Fibroblast of lung (primary cell): ENCODE data around the gene PECR. TPM values are rescaled to one million over a fixed set of nuclear protein-coding genes. Genes with fewer than 3 reads are reported as not detected.

Source experiments
- DNase-seq, 2 donors: peaks; one replicate each; pipeline versions ENCODE4 v3.0.0 to v3.0.0-alpha.2; 2010; ENCODE audit warnings: low read depth in 2 of 2
- H2AFZ ChIP-seq: 2 replicates; pipeline ENCODE4 v1.5.1; 2012; ENCODE audit warnings: low read length, control low read depth, inconsistent platforms
- H3K27ac ChIP-seq: 2 replicates; pipeline ENCODE4 v1.5.1; 2011; ENCODE audit warnings: low read length, control low read depth; ENCODE audit not compliant: insufficient read depth
- H3K27me3 ChIP-seq: 2 replicates; pipeline ENCODE4 v1.5.1; 2011; ENCODE audit warnings: mild to moderate bottlenecking, low read length; ENCODE audit not compliant: control insufficient read depth, insufficient read depth
- H3K36me3 ChIP-seq: 2 replicates; pipeline ENCODE4 v1.5.1; 2011; ENCODE audit warnings: low read length; ENCODE audit not compliant: control insufficient read depth, insufficient read depth
- H3K4me1 ChIP-seq: 2 replicates; pipeline ENCODE4 v1.5.1; 2011; ENCODE audit warnings: low read length; ENCODE audit not compliant: control insufficient read depth, insufficient read depth; ENCODE audit errors: extremely low read depth
- H3K4me2 ChIP-seq: 2 replicates; pipeline ENCODE4 v1.5.1; 2011; ENCODE audit warnings: low read length, control low read depth; ENCODE audit not compliant: insufficient read depth; ENCODE audit errors: extremely low read depth
- H3K4me3 ChIP-seq, 4 experiments: fragments of 200-600 bp in 1 of 4; sonication (generic) in 1 of 4; replicated peaks in 1 of 4; 2 replicates each; pipeline ENCODE4 v1.5.1; 2011 to 2016; ENCODE audit warnings: low read length in 4 of 4, low read depth in 3 of 4, mild to moderate bottlenecking in 3 of 4, control low read depth in 2 of 4, inconsistent platforms in 1 of 4, mixed read lengths in 1 of 4; ENCODE audit not compliant: insufficient read depth in 1 of 4; ENCODE audit errors: control extremely low read depth in 1 of 4
- H3K79me2 ChIP-seq: 2 replicates; pipeline ENCODE4 v1.5.1; 2012; ENCODE audit warnings: mild to moderate bottlenecking, low read length, inconsistent platforms; ENCODE audit not compliant: control insufficient read depth, insufficient read depth
- H3K9ac ChIP-seq: 2 replicates; pipeline ENCODE4 v1.5.1; 2011; ENCODE audit warnings: mild to moderate bottlenecking, low read length, control low read depth; ENCODE audit not compliant: insufficient read depth
- H3K9me3 ChIP-seq: 2 replicates; pipeline ENCODE4 v1.5.1; 2012; ENCODE audit warnings: low read depth, low read length; ENCODE audit not compliant: control insufficient read depth, insufficient read depth
- H4K20me1 ChIP-seq: 2 replicates; pipeline ENCODE4 v1.5.1; 2011; ENCODE audit warnings: low read length; ENCODE audit not compliant: control insufficient read depth, insufficient read depth; ENCODE audit errors: extremely low read depth
- EZH2 ChIP-seq: IDR thresholded peaks from 2 replicates; pipeline ENCODE4 v1.5.1; 2012; ENCODE audit warnings: low read length, control low read depth, mild to moderate bottlenecking; ENCODE audit errors: missing control alignments
- polyA plus RNA-seq, 2 donors: library from polyadenylated mRNA; depleted of rRNA in 1 of 2; stranded (reverse) in 1 of 2; unstranded in 1 of 2; fragments of >200 nt; gene quantifications; 2 replicates each; pipeline ENCODE4 v1.2.1, GENCODE V29; 2011 to 2012; ENCODE audit warnings: missing spikeins in 1 of 2
- total RNA-seq: library from RNA; depleted of rRNA; stranded (reverse); fragments of >200 nt; gene quantifications from 2 replicates; pipeline ENCODE4 v1.2.1, GENCODE V29; 2014
- TF ChIP-seq, protein P1 (sequence below), 2 donors: IDR thresholded peaks in 1 of 2; conservative IDR thresholded peaks in 1 of 2; 1 replicate in 1 of 2; 2 replicates in 1 of 2; pipeline ENCODE4 v1.5.1; 2011 to 2012; ENCODE audit warnings: low read length in 2 of 2, control low read depth in 1 of 2, inconsistent platforms in 1 of 2, low read depth in 1 of 2, mild to moderate bottlenecking in 1 of 2

PECR gene
- total and polyA plus RNA-seq, 2 donors (not counting 1 experiment from before 2014, with no cell fraction given), result 11.7 to 19.3 TPM

DNA sequence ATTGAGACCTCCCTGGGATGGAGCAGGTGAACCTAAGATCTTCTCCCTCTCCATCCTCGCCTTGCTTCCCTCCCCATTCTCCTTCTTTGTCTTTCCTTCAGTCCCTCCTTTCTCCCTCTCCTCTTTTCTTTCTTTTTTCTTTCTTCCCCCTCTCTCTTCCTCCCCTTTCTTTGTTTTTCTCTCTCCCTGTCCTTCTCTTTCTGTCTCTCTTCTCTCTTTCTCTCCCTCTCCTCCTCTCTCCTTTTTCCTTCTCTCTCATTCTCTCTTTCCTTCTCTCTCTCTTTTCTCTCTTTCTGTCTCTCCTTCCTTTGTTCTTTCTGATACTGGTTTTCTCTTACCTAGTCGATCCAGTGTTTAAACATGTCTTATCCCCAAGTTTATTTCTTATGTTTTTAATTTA is 78.9 kb downstream of the PECR start:
- H3K4me2 ChIP-seq, result no peak overlapping the region
- no peak for TF ChIP-seq EZH2
- TF ChIP-seq, protein P1, sequence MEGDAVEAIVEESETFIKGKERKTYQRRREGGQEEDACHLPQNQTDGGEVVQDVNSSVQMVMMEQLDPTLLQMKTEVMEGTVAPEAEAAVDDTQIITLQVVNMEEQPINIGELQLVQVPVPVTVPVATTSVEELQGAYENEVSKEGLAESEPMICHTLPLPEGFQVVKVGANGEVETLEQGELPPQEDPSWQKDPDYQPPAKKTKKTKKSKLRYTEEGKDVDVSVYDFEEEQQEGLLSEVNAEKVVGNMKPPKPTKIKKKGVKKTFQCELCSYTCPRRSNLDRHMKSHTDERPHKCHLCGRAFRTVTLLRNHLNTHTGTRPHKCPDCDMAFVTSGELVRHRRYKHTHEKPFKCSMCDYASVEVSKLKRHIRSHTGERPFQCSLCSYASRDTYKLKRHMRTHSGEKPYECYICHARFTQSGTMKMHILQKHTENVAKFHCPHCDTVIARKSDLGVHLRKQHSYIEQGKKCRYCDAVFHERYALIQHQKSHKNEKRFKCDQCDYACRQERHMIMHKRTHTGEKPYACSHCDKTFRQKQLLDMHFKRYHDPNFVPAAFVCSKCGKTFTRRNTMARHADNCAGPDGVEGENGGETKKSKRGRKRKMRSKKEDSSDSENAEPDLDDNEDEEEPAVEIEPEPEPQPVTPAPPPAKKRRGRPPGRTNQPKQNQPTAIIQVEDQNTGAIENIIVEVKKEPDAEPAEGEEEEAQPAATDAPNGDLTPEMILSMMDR (conservative IDR thresholded peaks at IDR 0.05 in 1 of 2, IDR thresholded peaks at IDR 0.05 in 1 of 2; ENCODE audit: low read depth in 1 of 2, low read length in 2 of 2), result no peak
- DNase-seq, result no peak
- H3K27ac ChIP-seq, result no peak overlapping the region
- H3K9me3 ChIP-seq, result no peaks in the 10 kb centered on the region
- H3K4me1 ChIP-seq, result no peaks in the 10 kb centered on the region
- H3K79me2 ChIP-seq, result no peaks in the 10 kb centered on the region
- no peak overlapping the region for H3K9ac ChIP-seq
- no peaks in the 10 kb centered on the region for H3K27me3 ChIP-seq
- no peak overlapping the region for H2AFZ ChIP-seq
- no peaks in the 10 kb centered on the region for H3K36me3 ChIP-seq
- H4K20me1 ChIP-seq, result no peaks in the 10 kb centered on the region
- no peak overlapping the region for H3K4me3 ChIP-seq

DNA sequence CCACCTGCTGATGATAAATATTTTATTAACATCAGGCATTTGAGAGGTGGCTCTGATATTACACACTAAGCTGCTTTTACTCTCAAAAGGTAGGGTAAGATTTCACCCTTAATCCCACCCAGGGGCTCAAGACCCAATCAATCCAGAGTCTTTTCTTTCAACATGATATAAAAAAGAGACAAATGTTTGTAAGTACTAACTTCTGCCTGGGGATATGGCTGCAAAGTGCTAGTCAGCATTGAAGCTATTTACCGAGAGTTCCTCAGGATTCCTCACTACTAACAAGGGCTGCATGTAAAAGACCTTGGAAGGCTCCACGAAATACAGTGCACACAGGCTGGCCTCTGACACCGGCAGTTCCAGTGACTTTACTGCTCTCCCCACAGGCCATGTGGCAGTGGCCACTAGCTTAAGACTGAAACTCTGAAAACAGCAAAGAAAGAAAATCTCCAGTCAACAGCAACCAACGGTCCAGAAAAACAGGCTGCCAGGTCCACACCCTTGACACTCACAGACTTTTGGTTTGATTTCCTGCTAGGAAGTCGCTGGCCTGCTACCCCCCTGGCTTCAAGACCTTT is 79.4 kb downstream of the PECR start:
- no peak overlapping the region for H3K4me2 ChIP-seq
- no peaks in the 10 kb centered on the region for H3K79me2 ChIP-seq
- H3K27ac ChIP-seq, result no peak overlapping the region
- TF ChIP-seq EZH2, result no peak
- TF ChIP-seq, protein P1 (conservative IDR thresholded peaks at IDR 0.05 in 1 of 2, IDR thresholded peaks at IDR 0.05 in 1 of 2; ENCODE audit: low read depth in 1 of 2, low read length in 2 of 2), result no peak
- no peak overlapping the region for H2AFZ ChIP-seq
- no peaks in the 10 kb centered on the region for H3K27me3 ChIP-seq
- no peaks in the 10 kb centered on the region for H3K36me3 ChIP-seq
- H3K9me3 ChIP-seq, result no peaks in the 10 kb centered on the region
- no peak overlapping the region for H3K9ac ChIP-seq
- no peaks in the 10 kb centered on the region for H4K20me1 ChIP-seq
- no peaks in the 10 kb centered on the region for H3K4me1 ChIP-seq
- DNase-seq, result no peak
- no peak overlapping the region for H3K4me3 ChIP-seq

DNA sequence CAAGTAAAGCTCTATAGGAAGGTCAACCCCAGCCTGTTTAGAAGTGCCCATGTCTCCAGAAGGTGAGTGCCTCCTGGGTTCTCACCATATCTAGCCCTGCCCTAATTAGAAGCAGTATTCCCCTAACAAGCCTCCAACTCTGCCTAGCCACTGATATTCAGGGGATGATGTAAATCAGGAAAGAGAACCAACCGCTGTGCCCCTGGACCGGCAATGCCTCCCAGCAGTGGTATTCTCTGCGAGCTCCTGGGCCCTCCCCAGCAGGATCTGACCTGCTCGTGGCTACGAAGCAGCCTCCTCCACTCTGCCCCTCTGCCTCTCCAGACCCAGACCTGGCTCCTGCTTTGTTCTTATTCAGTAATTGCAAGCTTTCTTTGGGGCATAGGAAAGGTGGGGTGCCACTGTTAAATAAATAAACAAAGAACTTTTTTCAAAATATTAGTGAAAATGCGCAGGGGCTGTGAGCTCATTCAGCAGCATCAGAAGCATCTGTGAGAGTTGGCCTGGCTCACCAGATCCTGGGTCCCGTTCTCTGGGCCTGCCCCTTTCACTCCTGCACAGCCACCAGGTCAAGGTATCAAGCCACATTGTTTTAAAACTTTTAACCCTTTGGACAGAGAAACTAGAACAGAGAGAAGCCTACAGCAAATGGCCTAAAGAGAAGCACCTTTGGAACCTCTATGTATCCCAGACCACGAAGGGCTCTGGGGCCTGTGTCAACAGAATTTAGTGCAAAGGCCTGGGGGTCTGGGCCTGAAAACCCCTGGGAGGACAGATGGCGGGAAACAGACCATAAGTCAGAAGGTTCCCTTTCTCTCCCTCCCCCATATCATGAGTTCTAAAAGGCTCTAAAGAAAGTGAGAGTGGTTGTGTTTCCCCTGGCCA is 80.2 kb downstream of the PECR start:
- Histone ChIP-seq H4K20me1 (no peaks in the 10 kb centered on the region), H2AFZ (no peak overlapping the region), H3K36me3 (no peaks in the 10 kb centered on the region), H3K27me3 (no peaks in the 10 kb centered on the region), H3K4me2 (no peak overlapping the region), H3K4me3 (no peak overlapping the region), H3K79me2 (no peaks in the 10 kb centered on the region), H3K27ac (no peak overlapping the region), H3K9me3 (no peaks in the 10 kb centered on the region), H3K4me1 (no peaks in the 10 kb centered on the region), H3K9ac (no peak overlapping the region)
- TF ChIP-seq, protein P1 (conservative IDR thresholded peaks at IDR 0.05 in 1 of 2, IDR thresholded peaks at IDR 0.05 in 1 of 2; ENCODE audit: low read depth in 1 of 2, low read length in 2 of 2), result no peak
- no peak for TF ChIP-seq EZH2
- DNase-seq, result no peak
